GM21825 (cell line): ENCODE results near the gene FGFBP1.
A peak's percentile ranks its signal among the peaks of the same experiment; 100 is the strongest.

Experiments used
- ATAC-seq: cut with Tn5 transposase; IDR thresholded peaks from one replicate; pipeline ENCODE4 v1.9.1; 2021; ENCODE audit warnings: mild to moderate bottlenecking, moderate library complexity; ENCODE audit not compliant: unreplicated experiment

Gene FGFBP1

GRCh38 chr4:15913631-15913970 is 24.9 kb downstream of the FGFBP1 start:
- ATAC-seq: no peak

GRCh38 chr4:15912961-15913630 is 25.4 kb downstream of the FGFBP1 start:
- ATAC-seq: no peak

GRCh38 chr4:15912236-15912635 is 26.3 kb downstream of the FGFBP1 start:
- ATAC-seq: no peak

GRCh38 chr4:15910155-15910940 is 28.2 kb downstream of the FGFBP1 start:
- no peak for ATAC-seq

GRCh38 chr4:15907430-15907829 is 31.1 kb downstream of the FGFBP1 start:
- ATAC-seq: no peak

- no peak for ATAC-seq
Measured at GRCh38 chr4:15906020-15906443, 32.5 kb downstream of the FGFBP1 start.

GRCh38 chr4:15902746-15903145 is 35.8 kb downstream of the FGFBP1 start:
- no peak for ATAC-seq

GRCh38 chr4:15901998-15902397 is 36.5 kb downstream of the FGFBP1 start:
- ATAC-seq: no peak

- ATAC-seq: no peak
Measured at GRCh38 chr4:15901007-15901406, 37.5 kb downstream of the FGFBP1 start.

GRCh38 chr4:15899511-15899910 is 39.0 kb downstream of the FGFBP1 start:
- no peak for ATAC-seq

GRCh38 chr4:15898902-15899301 is 39.6 kb downstream of the FGFBP1 start:
- no peak for ATAC-seq

- ATAC-seq: no peak
Measured at GRCh38 chr4:15897577-15897976, 41.0 kb downstream of the FGFBP1 start.

- no peak for ATAC-seq
Measured at GRCh38 chr4:15894921-15895916, 43.3 kb downstream of the FGFBP1 start.

GRCh38 chr4:15894393-15894792 is 44.1 kb downstream of the FGFBP1 start:
- ATAC-seq: no peak

GRCh38 chr4:15893962-15894361 is 44.6 kb downstream of the FGFBP1 start:
- no peak for ATAC-seq

- peak; percentile 74 for ATAC-seq
Measured at GRCh38 chr4:15891312-15891711, 47.2 kb downstream of the FGFBP1 start.

- no peak for ATAC-seq
Measured at GRCh38 chr4:15890246-15890829, 48.2 kb downstream of the FGFBP1 start.

GRCh38 chr4:15888515-15888914 is 50.0 kb downstream of the FGFBP1 start:
- ATAC-seq: no peak
